ENCODE results near the gene NEK1. TPM values are rescaled to one million over a fixed set of nuclear protein-coding genes. Genes with fewer than 3 reads are reported as not detected.

NEK1 gene
- total and polyA plus RNA-seq, 2 of the 4 experiments (the other 2 are of a cell fraction): 3.3 to 3.9 TPM

- Histone ChIP-seq H2AK9ac (replicated peaks; ENCODE audit: low read depth, low read length, poor library complexity) (no peak overlapping the region), H3K9me3 (ENCODE audit: control insufficient read depth, insufficient read depth, low read length) (no peaks in the 10 kb centered on the region), H3K27ac (ENCODE audit: insufficient read depth, low read length) (no peak overlapping the region), H2BK120ac (ENCODE audit: low read depth, low read length) (no peak overlapping the region), H3K4me3 (ENCODE audit: insufficient read depth, low read depth, low read length) (no peak overlapping the region), H3K56ac (ENCODE audit: extremely low read depth, insufficient read depth, low read length) (no peak overlapping the region), H3K4ac (ENCODE audit: low read depth, low read length) (no peak overlapping the region), H3K14ac (replicated peaks; ENCODE audit: low read depth, low read length) (no peak overlapping the region), H2BK20ac (ENCODE audit: low read depth, low read length) (no peak overlapping the region), H4K91ac (ENCODE audit: insufficient read depth, low read depth, low read length) (no peak overlapping the region), H2AFZ (replicated peaks; ENCODE audit: low read length, poor library complexity) (no peak overlapping the region), H3K18ac (ENCODE audit: low read depth, low read length) (no peak overlapping the region), H3K79me1 (ENCODE audit: low read depth in 1 of 2, low read length in 2 of 2) (no peaks in the 10 kb centered on the region), H3K36me3 (ENCODE audit: control insufficient read depth, insufficient read depth, low read length) (no peaks in the 10 kb centered on the region), H3K4me1 (ENCODE audit: control insufficient read depth, insufficient read depth, low read length) (peaks cover 5% of the 10 kb centered on the region), H3K23ac (ENCODE audit: low read depth, low read length) (no peak overlapping the region), H3K4me2 (ENCODE audit: low read depth, low read length) (no peak overlapping the region; the same call in 1 of the 2 replicates), H2BK5ac (ENCODE audit: low read depth, low read length, poor library complexity, severe bottlenecking) (no peak overlapping the region), H3K27me3 (ENCODE audit: control insufficient read depth, insufficient read depth, low read length) (no peaks in the 10 kb centered on the region), H2AK5ac (ENCODE audit: low read depth, low read length) (no peak overlapping the region), H4K5ac (ENCODE audit: low read depth, low read length) (no peak overlapping the region), H4K8ac (ENCODE audit: low read depth in 2 of 2, low read length in 2 of 2) (no peak overlapping the region), H3K9me1 (ENCODE audit: insufficient read depth, low read length) (peaks cover 4% of the 10 kb centered on the region; the same call in 1 of the 2 replicates), H4K20me1 (ENCODE audit: insufficient read depth, low read length) (no peaks in the 10 kb centered on the region), H2BK15ac (ENCODE audit: low read depth, low read length) (no peak overlapping the region), H3K9ac (ENCODE audit: low read depth, low read length) (no peak overlapping the region)
- intact Hi-C loops (cut with micrococcal nuclease): no loop called here
- ATAC-seq (ENCODE audit: low read depth) (peak; percentile 71), DNase-seq (peak; percentile 85)
- in situ Hi-C loops (cut with MboI; ENCODE audit: low sequenced_read_pairs): no loop called here
- no CpG with 5 or more reads among the region's 12 CpGs for WGBS, 2 experiments (ENCODE audit: extremely low coverage in 2 of 2, insufficient read length in 1 of 2)
- 0 out of 2 replicates have a peak, but pooled peaks have one; percentile 7 for TF ChIP-seq BHLHE40 (IDR thresholded peaks at IDR 0.05; ENCODE audit: low read depth, low read length)
- TF ChIP-seq ELK1 (IDR thresholded peaks at IDR 0.05; ENCODE audit: borderline replicate concordance, low read depth, low read length): no peak
- POLR2A ChIA-PET (ENCODE audit: unreplicated experiment): no interaction called here
- CTCF ChIA-PET: no interaction called here
- dilution Hi-C loops (cut with HindIII; ENCODE audit: low sequenced_read_pairs, unreplicated experiment): no loop called here
- BruUV-seq (replicated peaks): no TSS peak
These were observed 201.3 kb downstream of the NEK1 start for GRCh38 chr4:169410839-169411770.

Measured in IMR-90 (cell line).